C4-2B (cell line): ENCODE measurements around the gene MYOCD.

Experiments
- ZFX ChIP-seq: fragments of 450-650 bp; IDR thresholded peaks from 2 replicates; pipeline ENCODE4 v1.6.1; 2017
- TF ChIP-seq, protein P1 (sequence below): fragments of 450-650 bp; conservative IDR thresholded peaks from 2 replicates; pipeline ENCODE4 v1.5.1; 2017; ENCODE audit warnings: mild to moderate bottlenecking

DNA sequence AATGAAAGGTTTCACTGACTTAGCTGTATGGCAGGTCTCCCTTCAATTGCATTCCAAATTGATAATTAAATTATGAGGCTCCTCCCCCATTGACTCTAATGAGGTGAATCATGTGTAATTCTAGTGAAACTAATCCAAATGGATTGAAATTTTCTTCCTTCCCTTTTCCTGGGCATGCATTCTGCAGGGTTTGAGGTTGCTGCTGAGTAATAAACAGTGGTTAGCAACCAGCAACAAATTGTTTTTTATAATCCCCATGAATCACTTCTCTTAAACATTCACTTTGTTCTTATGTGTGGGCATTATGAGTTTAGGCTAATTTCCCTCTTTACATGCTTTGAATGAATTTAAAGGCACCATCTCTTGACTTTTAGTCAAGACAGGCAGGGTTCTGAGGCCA lies 43.4 kb downstream of the MYOCD start:
- TF ChIP-seq, protein P1, sequence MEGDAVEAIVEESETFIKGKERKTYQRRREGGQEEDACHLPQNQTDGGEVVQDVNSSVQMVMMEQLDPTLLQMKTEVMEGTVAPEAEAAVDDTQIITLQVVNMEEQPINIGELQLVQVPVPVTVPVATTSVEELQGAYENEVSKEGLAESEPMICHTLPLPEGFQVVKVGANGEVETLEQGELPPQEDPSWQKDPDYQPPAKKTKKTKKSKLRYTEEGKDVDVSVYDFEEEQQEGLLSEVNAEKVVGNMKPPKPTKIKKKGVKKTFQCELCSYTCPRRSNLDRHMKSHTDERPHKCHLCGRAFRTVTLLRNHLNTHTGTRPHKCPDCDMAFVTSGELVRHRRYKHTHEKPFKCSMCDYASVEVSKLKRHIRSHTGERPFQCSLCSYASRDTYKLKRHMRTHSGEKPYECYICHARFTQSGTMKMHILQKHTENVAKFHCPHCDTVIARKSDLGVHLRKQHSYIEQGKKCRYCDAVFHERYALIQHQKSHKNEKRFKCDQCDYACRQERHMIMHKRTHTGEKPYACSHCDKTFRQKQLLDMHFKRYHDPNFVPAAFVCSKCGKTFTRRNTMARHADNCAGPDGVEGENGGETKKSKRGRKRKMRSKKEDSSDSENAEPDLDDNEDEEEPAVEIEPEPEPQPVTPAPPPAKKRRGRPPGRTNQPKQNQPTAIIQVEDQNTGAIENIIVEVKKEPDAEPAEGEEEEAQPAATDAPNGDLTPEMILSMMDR: no peak
- TF ChIP-seq ZFX: no peak
